IPS DF 6.9 (cell line): ENCODE measurements around the gene TMEM266.
A peak's percentile ranks its signal among the peaks of the same experiment; 100 is the strongest.
"Not testable (repeated sequence)": the region's sequence is repeated elsewhere in the genome, so short reads cannot be mapped to it uniquely, and the experiment has no call there.

Source experiments
- DNase-seq: peaks from one replicate; pipeline ENCODE4 v3.0.0-alpha.2; 2013; ENCODE audit warnings: low read depth, low spot score
- H3K27ac ChIP-seq: one replicate; pipeline ENCODE4 v1.5.1; 2013; ENCODE audit warnings: low read length, control low read depth
- H3K27me3 ChIP-seq: 2 replicates; pipeline ENCODE4 v1.6.1; 2013; ENCODE audit warnings: mild to moderate bottlenecking, low read length; ENCODE audit not compliant: control insufficient read depth, insufficient read depth
- H3K36me3 ChIP-seq: 2 replicates; pipeline ENCODE4 v1.6.1; 2013; ENCODE audit warnings: low read length; ENCODE audit not compliant: control insufficient read depth, insufficient read depth
- H3K4me1 ChIP-seq: 2 replicates; pipeline ENCODE4 v1.6.1; 2013; ENCODE audit warnings: low read length; ENCODE audit not compliant: control insufficient read depth, insufficient read depth
- H3K4me3 ChIP-seq: 2 replicates; pipeline ENCODE4 v1.5.1; 2013; ENCODE audit warnings: mild to moderate bottlenecking, low read length
- H3K9me3 ChIP-seq: 2 replicates; pipeline ENCODE4 v1.6.1; 2013; ENCODE audit warnings: low read length, inconsistent platforms; ENCODE audit not compliant: control insufficient read depth, insufficient read depth
- WGBS: extraction: QIAGEN DNeasy Blood & Tissue Kit; methylation state at CpG from one replicate; pipeline ENCODE4 v1.1.7; 2013; ENCODE audit warnings: mixed read lengths, missing lambda C conversion rate; ENCODE audit not compliant: insufficient read length, insufficient coverage; 5-methylcytosine and 5-hydroxymethylcytosine counted together

TMEM266 gene

DNA sequence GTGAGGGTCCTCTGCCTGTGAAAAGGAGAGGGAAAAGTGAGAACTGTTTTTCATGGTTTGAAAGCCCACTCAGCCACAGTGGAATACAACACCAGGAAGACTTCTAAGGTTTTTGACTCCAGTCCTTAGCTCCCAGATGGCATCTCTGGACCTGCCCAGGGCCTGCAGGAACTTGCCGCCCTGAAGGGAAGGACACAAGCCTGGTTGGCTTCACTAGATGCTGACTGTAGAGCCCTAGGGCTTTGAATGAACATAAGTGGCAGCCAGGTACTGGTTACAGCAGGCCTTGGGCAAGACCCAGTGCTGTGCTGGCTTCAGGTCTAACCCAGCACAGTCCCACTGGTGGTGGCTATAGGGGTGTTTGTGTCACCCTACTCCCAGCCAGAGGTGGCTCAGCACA is 21.3 kb upstream of the TMEM266 start:
- no peak overlapping the region for H3K4me3 ChIP-seq
- no peak for DNase-seq
- no peaks in the 10 kb centered on the region for H3K36me3 ChIP-seq
- no CpG with 5 or more reads among the region's 1 CpG for WGBS
- no peaks in the 10 kb centered on the region for H3K27me3 ChIP-seq
- H3K4me1 ChIP-seq: peaks cover 2% of the 10 kb centered on the region; the same call in 1 of the 2 replicates
- no peak overlapping the region for H3K27ac ChIP-seq
- no peaks in the 10 kb centered on the region for H3K9me3 ChIP-seq

DNA sequence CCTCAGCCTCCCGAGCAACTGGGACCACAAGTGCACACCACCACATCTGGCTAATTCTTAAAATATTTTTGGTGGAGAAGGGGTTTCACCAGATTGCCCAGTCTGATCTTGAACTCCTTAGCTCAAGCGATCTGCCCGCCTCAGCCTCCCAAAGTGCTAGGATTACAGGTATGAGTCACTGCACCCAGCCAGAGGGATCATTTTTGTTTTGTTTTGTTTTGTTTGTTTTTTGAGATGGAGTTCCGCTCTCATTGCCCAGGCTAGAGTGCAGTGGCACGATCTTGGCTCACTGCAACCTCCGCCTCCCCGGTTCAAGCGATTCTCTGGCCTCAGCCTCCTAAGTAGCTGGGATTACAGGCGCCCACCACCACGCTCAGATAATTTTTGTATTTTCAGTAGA is 5.6 kb upstream of the TMEM266 start:
- not testable (repeated sequence) for H3K9me3 ChIP-seq
- no CpG with 5 or more reads among the region's 10 CpGs for WGBS

DNA sequence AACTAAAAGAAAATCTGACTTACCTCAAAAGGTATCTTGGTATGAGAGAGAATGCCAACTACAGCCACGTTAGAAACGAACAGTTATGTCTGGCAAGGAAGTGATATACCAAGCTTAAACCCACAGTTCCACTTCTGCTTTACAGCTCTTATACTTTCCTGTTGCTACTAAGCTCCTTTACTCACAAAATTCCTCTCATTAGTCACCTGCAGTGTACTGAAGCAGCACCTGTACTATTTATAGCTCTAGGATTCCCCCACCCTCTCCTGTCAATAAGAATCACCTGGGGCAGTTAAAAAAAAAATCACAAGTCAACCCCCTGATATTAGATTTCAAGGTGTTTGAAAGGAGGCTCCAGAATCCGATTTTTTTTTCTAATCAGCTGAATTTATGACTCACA is 2.9 kb upstream of the TMEM266 start:
- H3K36me3 ChIP-seq: no peaks in the 10 kb centered on the region
- no peaks in the 10 kb centered on the region for H3K27me3 ChIP-seq
- DNase-seq: no peak
- H3K9me3 ChIP-seq: no peaks in the 10 kb centered on the region
- no peaks in the 10 kb centered on the region; the same call in 1 of the 2 replicates for H3K4me1 ChIP-seq
- no peak overlapping the region for H3K4me3 ChIP-seq
- no peak overlapping the region for H3K27ac ChIP-seq
- no CpG with 5 or more reads among the region's 3 CpGs for WGBS

More for the DNA sequence above, 5.6 kb upstream of the TMEM266 start:
- not testable (repeated sequence) for H3K4me1 ChIP-seq, H3K4me3 ChIP-seq, H3K27ac ChIP-seq, H3K27me3 ChIP-seq, H3K36me3 ChIP-seq, DNase-seq

DNA sequence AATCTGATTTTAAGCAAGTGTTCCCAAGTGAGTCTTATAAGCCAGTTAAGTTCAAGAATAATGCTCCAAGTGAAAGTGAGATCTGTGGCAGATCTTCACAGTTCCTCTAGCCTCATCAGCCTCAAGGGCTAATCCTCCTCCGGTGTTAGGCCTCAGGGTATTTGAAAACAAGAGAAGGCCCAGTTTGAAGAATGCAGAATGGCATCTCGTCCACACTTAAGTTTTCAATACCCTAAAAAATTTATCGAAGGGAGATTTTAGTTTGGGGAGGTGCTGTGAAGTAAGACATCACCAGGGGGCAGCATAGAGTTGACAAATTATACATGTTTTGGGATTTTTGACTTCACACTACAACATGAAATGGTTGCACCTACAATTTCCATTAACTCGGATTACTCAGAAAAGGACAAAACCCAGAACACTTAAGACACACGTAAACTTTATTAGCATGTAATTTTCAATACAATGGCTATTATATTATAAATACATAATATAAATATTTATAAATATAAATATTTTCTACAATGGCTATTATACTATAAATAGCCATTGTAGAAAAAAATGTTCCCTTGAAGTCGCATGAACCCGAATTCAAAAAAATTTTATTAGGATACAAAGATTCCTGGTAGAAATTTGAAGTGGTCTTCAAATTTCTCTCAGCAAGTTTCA is 2.3 kb upstream of the TMEM266 start:
- no CpG with 5 or more reads among the region's 7 CpGs for WGBS
- DNase-seq: no peak
- Histone ChIP-seq H3K36me3 (no peaks in the 10 kb centered on the region), H3K27me3 (no peaks in the 10 kb centered on the region), H3K9me3 (no peaks in the 10 kb centered on the region), H3K4me1 (no peaks in the 10 kb centered on the region; the same call in 1 of the 2 replicates), H3K4me3 (no peak overlapping the region), H3K27ac (no peak overlapping the region)

DNA sequence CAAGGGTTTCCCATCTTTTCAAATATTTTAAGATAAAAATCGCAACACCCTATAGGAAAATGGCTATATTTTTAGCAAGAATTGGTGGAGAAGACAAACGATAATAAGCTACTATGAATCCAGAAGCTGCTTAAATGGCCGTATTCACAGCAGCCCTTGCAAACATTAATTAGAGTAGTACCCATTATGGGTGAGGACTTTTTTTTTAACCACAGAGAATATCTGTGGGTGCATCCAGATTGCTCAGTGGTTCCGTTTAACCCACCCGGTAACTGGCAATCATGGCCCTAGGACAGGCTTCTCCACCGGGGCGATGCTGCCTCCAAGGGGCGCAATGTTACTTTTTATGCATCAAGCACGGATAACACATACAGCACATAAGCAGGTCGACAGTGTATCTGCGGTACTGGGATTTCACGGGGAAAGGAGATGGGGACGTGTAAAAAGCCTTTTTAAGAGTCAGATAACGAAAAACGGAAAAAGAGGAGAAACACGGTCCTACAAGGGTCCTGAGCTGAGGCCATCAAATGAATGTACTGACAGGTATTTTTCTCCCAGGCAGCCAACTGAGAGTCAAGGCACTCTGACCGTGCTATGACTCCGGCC is 968 bp upstream of the TMEM266 start:
- H3K9me3 ChIP-seq: no peaks in the 10 kb centered on the region
- peak overlapping the region; percentile 71; the same call in 1 of the 2 replicates for H3K4me3 ChIP-seq
- H3K27ac ChIP-seq: no peak overlapping the region
- no CpG with 5 or more reads among the region's 18 CpGs for WGBS
- H3K36me3 ChIP-seq: no peaks in the 10 kb centered on the region
- DNase-seq: no peak
- H3K4me1 ChIP-seq: no peaks in the 10 kb centered on the region; the same call in 1 of the 2 replicates
- no peaks in the 10 kb centered on the region for H3K27me3 ChIP-seq

DNA sequence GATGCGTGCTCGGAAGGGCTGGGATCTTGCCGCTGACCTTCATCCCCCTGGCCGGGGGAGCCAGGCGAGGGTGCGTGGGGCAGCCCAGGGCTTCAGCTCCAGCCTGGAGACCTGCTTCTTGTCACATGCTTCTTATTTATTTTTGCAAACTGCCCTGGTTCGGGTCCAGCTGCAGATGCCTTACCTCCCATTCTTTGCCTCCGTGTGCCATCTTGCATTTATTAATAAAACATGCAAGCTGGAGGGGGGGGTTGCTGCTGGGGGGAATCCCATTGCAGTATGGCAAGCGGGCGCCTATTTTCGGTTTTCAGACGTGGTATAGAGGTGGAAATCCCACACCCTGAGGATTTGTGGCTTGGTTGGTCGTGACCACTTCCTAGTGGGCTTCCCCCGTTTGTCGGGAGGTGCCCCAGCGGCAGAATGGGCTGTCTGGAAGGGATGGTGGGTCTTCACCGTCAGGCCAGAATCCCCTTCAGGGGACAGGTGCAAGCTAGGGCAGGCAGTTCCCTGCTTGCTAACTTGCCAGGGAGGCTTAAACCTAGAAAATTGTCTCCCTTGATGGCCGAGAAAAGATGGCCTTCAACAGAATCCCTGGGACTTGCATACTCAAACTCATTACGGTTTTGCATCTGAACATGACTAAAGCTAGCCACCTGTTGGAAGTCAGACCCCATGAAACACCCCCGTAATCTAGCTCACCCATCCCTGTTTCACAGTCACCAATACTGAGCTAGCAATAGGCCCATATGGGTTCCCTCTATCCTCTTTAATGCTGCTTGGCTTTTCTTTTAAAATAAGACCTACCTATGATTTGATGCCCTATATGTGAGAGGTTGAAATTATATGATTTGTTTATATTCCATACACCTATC is 569 bp downstream of the TMEM266 start:
- no peaks in the 10 kb centered on the region; the same call in 1 of the 2 replicates for H3K4me1 ChIP-seq
- H3K9me3 ChIP-seq: no peaks in the 10 kb centered on the region
- no peaks in the 10 kb centered on the region for H3K27me3 ChIP-seq
- DNase-seq: no peak
- no peak overlapping the region for H3K27ac ChIP-seq
- no peaks in the 10 kb centered on the region for H3K36me3 ChIP-seq
- peak overlapping the region; percentile 87; the same call in 1 of the 2 replicates for H3K4me3 ChIP-seq
- no CpG with 5 or more reads among the region's 20 CpGs for WGBS

DNA sequence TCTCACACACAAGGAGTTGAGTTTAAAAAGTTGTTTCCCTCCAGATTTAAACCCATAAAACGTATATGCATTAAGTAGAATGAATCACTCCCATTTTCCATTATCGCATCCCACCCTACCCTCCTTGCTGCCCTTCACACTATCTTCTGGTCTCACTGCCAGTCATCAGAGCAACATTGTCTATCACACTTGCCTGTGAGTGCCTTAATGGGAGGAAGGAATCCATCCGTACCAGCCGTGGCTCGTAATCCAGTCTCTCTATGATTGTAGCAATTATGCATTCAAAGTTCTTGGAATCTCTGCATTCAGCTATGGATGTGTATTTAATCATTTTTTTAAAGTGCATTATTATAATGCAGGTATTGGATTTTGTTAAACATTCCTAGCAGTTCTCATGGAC is 1.9 kb downstream of the TMEM266 start:
- no peaks in the 10 kb centered on the region for H3K9me3 ChIP-seq
- H3K27me3 ChIP-seq: no peaks in the 10 kb centered on the region
- H3K4me3 ChIP-seq: no peak overlapping the region
- H3K4me1 ChIP-seq: no peaks in the 10 kb centered on the region; the same call in 1 of the 2 replicates
- WGBS: no CpG with 5 or more reads among the region's 5 CpGs
- no peaks in the 10 kb centered on the region for H3K36me3 ChIP-seq
- no peak overlapping the region for H3K27ac ChIP-seq
- DNase-seq: no peak

DNA sequence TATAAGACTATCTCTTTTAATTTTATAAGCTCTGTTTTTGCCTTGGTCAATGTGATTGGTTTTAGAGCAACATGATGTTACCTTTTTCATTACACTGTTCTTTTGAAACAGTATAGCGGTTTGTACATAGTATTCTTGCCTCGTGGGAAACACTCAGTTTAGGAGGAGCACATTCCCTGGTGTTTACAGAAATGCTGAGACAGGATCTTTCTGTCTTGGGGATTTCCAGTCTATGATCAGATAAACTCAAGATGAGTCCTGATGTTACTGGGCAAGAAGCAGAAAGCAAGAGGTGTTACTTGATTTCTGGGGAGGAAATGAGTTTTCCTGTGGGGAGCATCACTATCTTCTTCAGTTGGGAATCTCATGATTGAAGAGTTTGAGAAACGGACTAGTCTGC is 2.5 kb downstream of the TMEM266 start:
- H3K27me3 ChIP-seq: no peaks in the 10 kb centered on the region
- no peak overlapping the region for H3K4me3 ChIP-seq
- WGBS: no CpG with 5 or more reads among the region's 3 CpGs

DNA sequence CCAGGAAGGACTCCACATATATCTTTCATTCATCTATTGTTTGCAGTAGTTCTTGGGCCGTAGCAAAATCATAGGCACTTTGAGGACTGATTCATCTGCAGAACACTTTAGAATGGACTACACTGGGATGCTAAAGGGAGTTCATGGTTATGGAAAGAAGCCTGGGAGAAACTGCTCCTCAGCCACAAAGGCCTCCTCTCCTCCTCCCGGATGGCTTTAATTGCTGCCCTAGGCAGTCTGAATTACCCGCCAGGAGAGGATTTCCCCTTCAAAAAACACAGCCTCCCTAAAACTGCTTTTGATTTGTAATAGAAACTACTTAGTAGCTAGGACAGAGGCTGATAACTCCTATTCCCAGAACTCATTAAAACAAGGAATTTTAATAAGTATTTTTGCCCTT is 4.6 kb downstream of the TMEM266 start:
- no peaks in the 10 kb centered on the region for H3K9me3 ChIP-seq
- no peak overlapping the region for H3K4me3 ChIP-seq
- no peaks in the 10 kb centered on the region for H3K27me3 ChIP-seq
- H3K27ac ChIP-seq: no peak overlapping the region
- H3K36me3 ChIP-seq: no peaks in the 10 kb centered on the region
- WGBS: no CpG with 5 or more reads among the region's 3 CpGs
- no peaks in the 10 kb centered on the region for H3K4me1 ChIP-seq
- no peak for DNase-seq

More for the DNA sequence above, 2.5 kb downstream of the TMEM266 start:
- no peaks in the 10 kb centered on the region for H3K36me3 ChIP-seq
- H3K9me3 ChIP-seq: no peaks in the 10 kb centered on the region
- no peak overlapping the region for H3K27ac ChIP-seq
- no peak for DNase-seq
- H3K4me1 ChIP-seq: no peaks in the 10 kb centered on the region; the same call in 1 of the 2 replicates

DNA sequence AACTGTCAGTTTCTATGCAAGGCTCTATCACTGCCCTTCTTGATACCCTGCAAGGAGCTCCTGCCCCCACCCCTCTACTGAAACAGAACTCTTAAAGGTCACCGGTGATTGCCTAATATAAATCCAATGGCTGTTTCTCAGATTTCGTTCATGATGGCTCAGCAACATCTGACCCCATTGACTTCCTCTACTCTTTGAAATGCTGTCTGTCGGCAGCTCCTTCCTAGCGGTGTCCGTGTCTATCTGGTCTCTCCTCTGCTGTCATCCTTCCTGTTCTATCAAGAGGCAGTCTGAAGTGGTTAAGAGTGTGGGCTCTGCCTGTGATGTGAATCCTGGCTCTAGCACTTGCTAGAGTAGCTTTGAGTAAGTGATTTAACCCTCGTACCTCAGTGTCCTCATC is 5.5 kb downstream of the TMEM266 start:
- H3K27ac ChIP-seq: no peak overlapping the region
- no CpG with 5 or more reads among the region's 6 CpGs for WGBS
- H3K27me3 ChIP-seq: no peaks in the 10 kb centered on the region
- DNase-seq: no peak
- H3K4me3 ChIP-seq: no peak overlapping the region
- H3K36me3 ChIP-seq: no peaks in the 10 kb centered on the region
- no peaks in the 10 kb centered on the region for H3K4me1 ChIP-seq
- H3K9me3 ChIP-seq: no peaks in the 10 kb centered on the region
